Transverse colon (tissue), 4 donors: ENCODE measurements around the gene RPS14.

ENCODE experiments used
- CTCF ChIP-seq, 5 experiments: fragments of 200-600 bp in 3 of 5; fragments of 450-650 bp in 2 of 5; sonication (generic) in 3 of 5; IDR thresholded peaks; 1 replicate in 2 of 5; 2 replicates in 3 of 5; pipeline ENCODE4 v1.5.1; 2016 to 2017; ENCODE audit warnings: antibody characterized with exemption in 5 of 5, inconsistent platforms in 3 of 5, mild to moderate bottlenecking in 2 of 5, moderate library complexity in 1 of 5
- EP300 ChIP-seq: sonication (generic); formaldehyde crosslinking; IDR thresholded peaks from one replicate; pipeline ENCODE4 v1.6.1; 2017; ENCODE audit warnings: antibody characterized with exemption, low read depth
- POLR2A ChIP-seq: fragments of 450-650 bp; IDR thresholded peaks from one replicate; pipeline ENCODE4 v1.6.1; 2016; ENCODE audit warnings: antibody characterized with exemption, mild to moderate bottlenecking, moderate library complexity
- POLR2AphosphoS5 ChIP-seq, 3 donors: sonication (generic); formaldehyde crosslinking; IDR thresholded peaks; one replicate each; pipeline ENCODE4 v1.6.1; 2016; ENCODE audit warnings: antibody characterized with exemption in 3 of 3

- TF ChIP-seq CTCF (IDR thresholded peaks at IDR 0.05) (no peak), POLR2A (no peak), POLR2AphosphoS5 (IDR thresholded peaks at IDR 0.05) (no peak), EP300 (no peak)
These were observed 20.1 kb downstream of the RPS14 start for GRCh38 chr5:150429410-150429873.
